GM12878 (cell line): ENCODE measurements around the gene STRN4. TPM values are rescaled to one million over a fixed set of nuclear protein-coding genes. Genes with fewer than 3 reads are reported as not detected.

Experiments
- ASH2L ChIP-seq: fragments of 300-600, 200-600 bp; sonication (generic); IDR thresholded peaks from 2 replicates; pipeline ENCODE4 v1.6.1; 2017; ENCODE audit warnings: low read depth, mild to moderate bottlenecking, borderline replicate concordance
- CHD4 ChIP-seq: fragments of 200-600 bp; sonication (generic); IDR thresholded peaks from 2 replicates; pipeline ENCODE4 v1.6.1; 2016; ENCODE audit warnings: mild to moderate bottlenecking
- HSF1 ChIP-seq: fragments of 150-350 bp; IDR thresholded peaks from 2 replicates; pipeline ENCODE4 v1.6.1; 2014; ENCODE audit warnings: mild to moderate bottlenecking, low read depth, low read length
- KAT2A ChIP-seq: conservative IDR thresholded peaks from 2 replicates; pipeline ENCODE4 v1.6.1; 2011; ENCODE audit warnings: low read depth, low read length; ENCODE audit not compliant: control insufficient read depth
- NR2F1 ChIP-seq: fragments of 450-650 bp; conservative IDR thresholded peaks from 2 replicates; pipeline ENCODE4 v1.6.1; 2017; ENCODE audit warnings: mild to moderate bottlenecking
- TAF1 ChIP-seq: IDR thresholded peaks from 2 replicates; pipeline ENCODE4 v1.6.1; 2011; ENCODE audit warnings: mild to moderate bottlenecking, low read depth, low read length, borderline replicate concordance
- TARDBP ChIP-seq: IDR thresholded peaks from 2 replicates; pipeline ENCODE4 v1.6.1; 2016; ENCODE audit warnings: borderline replicate concordance
- polyA plus RNA-seq, 11 experiments: library from polyadenylated mRNA; depleted of rRNA in 4 of 11; unstranded in 6 of 11; stranded (reverse) in 5 of 11; fragments of >200 nt; fragmentation: Nextera tagmentation in 4 of 11; fragmentation: Illumina TruSeq in 1 of 11; extraction: Ambion mirVana in 4 of 11; extraction: Trizol in 1 of 11; gene quantifications; 1 replicate in 1 of 11; 2 replicates in 10 of 11; pipeline versions ENCODE4 v1.2.1 to v1.2.3, GENCODE V29; 2011 to 2016; ENCODE audit warnings: inconsistent platforms in 2 of 11, missing spikeins in 2 of 11, low read depth in 1 of 11
- total RNA-seq, 4 experiments: library from RNA; depleted of rRNA in 3 of 4; stranded (reverse); fragments of >200 nt in 3 of 4; fragmentation: Illumina TruSeq in 1 of 4; extraction: Trizol in 1 of 4; gene quantifications; 2 replicates each; pipeline versions ENCODE4 v1.2.1 to v1.2.3, GENCODE V29; 2013 to 2021
- TF ChIP-seq, protein P1 (sequence below): IDR thresholded peaks from 2 replicates; pipeline ENCODE4 v1.6.1; 2012; ENCODE audit warnings: mild to moderate bottlenecking, low read depth, low read length

The STRN4 gene
- total and polyA plus RNA-seq, 10 of the 15 experiments (the other 5 are each of a cell fraction or from before 2014, with no cell fraction given): 0.42 to 62.8 (median 22.5) TPM

- TF ChIP-seq HSF1: no peak
- no peak for TF ChIP-seq ASH2L
- no peak for TF ChIP-seq CHD4
- no peak for TF ChIP-seq NR2F1
- no peak for TF ChIP-seq KAT2A
- no peak for TF ChIP-seq TARDBP
- no peak for TF ChIP-seq TAF1
- TF ChIP-seq, protein P1, sequence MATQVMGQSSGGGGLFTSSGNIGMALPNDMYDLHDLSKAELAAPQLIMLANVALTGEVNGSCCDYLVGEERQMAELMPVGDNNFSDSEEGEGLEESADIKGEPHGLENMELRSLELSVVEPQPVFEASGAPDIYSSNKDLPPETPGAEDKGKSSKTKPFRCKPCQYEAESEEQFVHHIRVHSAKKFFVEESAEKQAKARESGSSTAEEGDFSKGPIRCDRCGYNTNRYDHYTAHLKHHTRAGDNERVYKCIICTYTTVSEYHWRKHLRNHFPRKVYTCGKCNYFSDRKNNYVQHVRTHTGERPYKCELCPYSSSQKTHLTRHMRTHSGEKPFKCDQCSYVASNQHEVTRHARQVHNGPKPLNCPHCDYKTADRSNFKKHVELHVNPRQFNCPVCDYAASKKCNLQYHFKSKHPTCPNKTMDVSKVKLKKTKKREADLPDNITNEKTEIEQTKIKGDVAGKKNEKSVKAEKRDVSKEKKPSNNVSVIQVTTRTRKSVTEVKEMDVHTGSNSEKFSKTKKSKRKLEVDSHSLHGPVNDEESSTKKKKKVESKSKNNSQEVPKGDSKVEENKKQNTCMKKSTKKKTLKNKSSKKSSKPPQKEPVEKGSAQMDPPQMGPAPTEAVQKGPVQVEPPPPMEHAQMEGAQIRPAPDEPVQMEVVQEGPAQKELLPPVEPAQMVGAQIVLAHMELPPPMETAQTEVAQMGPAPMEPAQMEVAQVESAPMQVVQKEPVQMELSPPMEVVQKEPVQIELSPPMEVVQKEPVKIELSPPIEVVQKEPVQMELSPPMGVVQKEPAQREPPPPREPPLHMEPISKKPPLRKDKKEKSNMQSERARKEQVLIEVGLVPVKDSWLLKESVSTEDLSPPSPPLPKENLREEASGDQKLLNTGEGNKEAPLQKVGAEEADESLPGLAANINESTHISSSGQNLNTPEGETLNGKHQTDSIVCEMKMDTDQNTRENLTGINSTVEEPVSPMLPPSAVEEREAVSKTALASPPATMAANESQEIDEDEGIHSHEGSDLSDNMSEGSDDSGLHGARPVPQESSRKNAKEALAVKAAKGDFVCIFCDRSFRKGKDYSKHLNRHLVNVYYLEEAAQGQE: no peak
Measured at GRCh38 chr19:46716672-46717033, 29.6 kb downstream of the STRN4 start (continued).
